Nephron (organoid): ENCODE data around the gene BSPRY.
A peak's percentile ranks its signal among the peaks of the same experiment; 100 is the strongest.
"Not testable (repeated sequence)": the region's sequence is repeated elsewhere in the genome, so short reads cannot be mapped to it uniquely, and the experiment has no call there.

Experiments used
- H3K27ac Mint-ChIP-seq, 3 experiments: 2 replicates each; pipeline ENCODE4 v1.8.0; 2020; ENCODE audit warnings: mixed read lengths in 3 of 3, mild to moderate bottlenecking in 2 of 3, moderate library complexity in 1 of 3
- H3K27me3 Mint-ChIP-seq: 2 replicates; pipeline ENCODE4 v1.8.0; 2021; ENCODE audit warnings: low read depth, mild to moderate bottlenecking, moderate library complexity, mixed read lengths
- H3K36me3 Mint-ChIP-seq: 2 replicates; pipeline ENCODE4 v1.8.0; 2020; ENCODE audit warnings: low read depth, mixed read lengths
- H3K4me1 Mint-ChIP-seq: 2 replicates; pipeline ENCODE4 v1.8.0; 2020; ENCODE audit warnings: mixed read lengths
- H3K4me3 Mint-ChIP-seq, 3 experiments: 2 replicates each; pipeline ENCODE4 v1.8.0; 2020; ENCODE audit warnings: mild to moderate bottlenecking in 3 of 3, mixed read lengths in 3 of 3, moderate library complexity in 2 of 3
- H3K9me3 Mint-ChIP-seq: 2 replicates; pipeline ENCODE4 v1.8.0; 2020; ENCODE audit warnings: mixed read lengths
- TF ChIP-seq, protein P1 (sequence below), 3 experiments: fragments of 200-600 bp; sonication (generic); IDR thresholded peaks; one replicate each; pipeline ENCODE4 v1.5.0; 2021; ENCODE audit warnings: antibody characterized with exemption in 3 of 3; ENCODE audit not compliant: unreplicated experiment in 3 of 3

Gene BSPRY

DNA sequence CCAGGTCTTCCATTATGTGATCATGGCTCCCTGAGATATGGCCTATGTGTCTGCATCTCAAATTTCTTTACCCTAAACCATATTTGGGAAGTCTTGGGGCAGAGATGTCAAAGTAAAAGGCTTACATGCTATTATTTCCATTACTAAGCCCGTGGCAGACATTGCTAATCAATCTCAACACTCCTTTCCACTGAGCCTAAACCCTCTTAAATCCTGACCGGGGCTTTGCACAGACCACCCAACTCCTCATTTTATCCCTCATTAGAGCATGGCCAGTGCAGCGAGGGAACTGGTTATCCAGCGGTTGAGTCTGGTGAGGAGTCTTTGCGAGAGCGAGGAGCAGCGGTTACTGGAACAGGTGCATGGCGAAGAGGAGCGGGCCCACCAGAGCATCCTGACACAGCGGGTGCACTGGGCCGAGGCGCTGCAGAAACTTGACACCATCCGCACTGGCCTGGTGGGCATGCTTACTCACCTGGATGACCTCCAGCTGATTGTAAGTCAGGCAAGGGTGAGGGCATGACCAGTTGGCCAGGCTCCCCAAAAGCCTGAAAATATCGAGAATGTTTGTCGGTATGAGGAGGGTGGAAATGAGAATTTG lies 11.0 kb downstream of the BSPRY start:
- TF ChIP-seq, protein P1, sequence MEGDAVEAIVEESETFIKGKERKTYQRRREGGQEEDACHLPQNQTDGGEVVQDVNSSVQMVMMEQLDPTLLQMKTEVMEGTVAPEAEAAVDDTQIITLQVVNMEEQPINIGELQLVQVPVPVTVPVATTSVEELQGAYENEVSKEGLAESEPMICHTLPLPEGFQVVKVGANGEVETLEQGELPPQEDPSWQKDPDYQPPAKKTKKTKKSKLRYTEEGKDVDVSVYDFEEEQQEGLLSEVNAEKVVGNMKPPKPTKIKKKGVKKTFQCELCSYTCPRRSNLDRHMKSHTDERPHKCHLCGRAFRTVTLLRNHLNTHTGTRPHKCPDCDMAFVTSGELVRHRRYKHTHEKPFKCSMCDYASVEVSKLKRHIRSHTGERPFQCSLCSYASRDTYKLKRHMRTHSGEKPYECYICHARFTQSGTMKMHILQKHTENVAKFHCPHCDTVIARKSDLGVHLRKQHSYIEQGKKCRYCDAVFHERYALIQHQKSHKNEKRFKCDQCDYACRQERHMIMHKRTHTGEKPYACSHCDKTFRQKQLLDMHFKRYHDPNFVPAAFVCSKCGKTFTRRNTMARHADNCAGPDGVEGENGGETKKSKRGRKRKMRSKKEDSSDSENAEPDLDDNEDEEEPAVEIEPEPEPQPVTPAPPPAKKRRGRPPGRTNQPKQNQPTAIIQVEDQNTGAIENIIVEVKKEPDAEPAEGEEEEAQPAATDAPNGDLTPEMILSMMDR (IDR thresholded peaks at IDR 0.05; ENCODE audit: unreplicated experiment in 3 of 3): no peak
- H3K4me3 Mint-ChIP-seq: no peak overlapping the region
- H3K27ac Mint-ChIP-seq: no peak overlapping the region
- H3K27me3 Mint-ChIP-seq: peaks cover 24% of the 10 kb centered on the region
- no peaks in the 10 kb centered on the region for H3K36me3 Mint-ChIP-seq
- H3K4me1 Mint-ChIP-seq: peaks cover 7% of the 10 kb centered on the region
- no peaks in the 10 kb centered on the region for H3K9me3 Mint-ChIP-seq

DNA sequence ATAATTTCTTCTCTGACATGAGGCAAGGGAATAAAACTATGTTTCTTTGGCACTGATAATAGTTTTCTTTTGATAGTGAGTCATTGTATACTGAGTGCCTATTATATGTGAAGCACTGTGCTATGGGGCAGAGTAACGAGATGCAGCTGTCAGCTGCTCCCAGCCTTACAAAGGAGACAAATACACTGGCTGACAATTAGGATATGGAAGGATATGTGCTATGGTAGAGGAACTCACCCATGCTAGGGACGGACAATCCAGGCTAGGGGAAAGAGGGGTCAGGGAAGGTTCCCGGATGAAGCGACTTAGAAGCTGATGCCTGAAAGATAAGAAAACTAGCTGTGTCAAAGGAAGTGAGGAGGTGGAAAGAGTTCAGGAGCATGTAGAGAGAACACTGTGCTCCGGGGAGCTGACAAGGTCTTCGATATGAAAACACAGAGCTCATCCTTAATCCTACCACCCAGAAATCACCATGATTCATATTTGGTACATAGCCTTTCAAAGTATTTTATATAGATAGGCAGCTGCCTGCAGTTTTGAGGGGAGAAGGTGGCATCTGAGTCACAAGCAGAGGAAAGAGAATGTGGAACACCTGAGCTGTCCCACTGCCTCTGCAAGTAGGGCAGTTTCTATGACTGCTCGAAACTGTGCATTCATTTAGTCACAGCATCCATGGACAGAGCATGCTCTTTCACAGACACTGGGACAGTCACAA lies 12.1 kb downstream of the BSPRY start:
- TF ChIP-seq, protein P1 (IDR thresholded peaks at IDR 0.05; ENCODE audit: unreplicated experiment in 3 of 3): no peak
- Mint-ChIP-seq H3K27ac (peak overlapping the region in 2 of 3 experiments; percentile 19 to 53), H3K36me3 (no peaks in the 10 kb centered on the region), H3K4me1 (peaks cover 7% of the 10 kb centered on the region), H3K27me3 (peaks cover 16% of the 10 kb centered on the region), H3K9me3 (no peaks in the 10 kb centered on the region), H3K4me3 (no peak overlapping the region)

DNA sequence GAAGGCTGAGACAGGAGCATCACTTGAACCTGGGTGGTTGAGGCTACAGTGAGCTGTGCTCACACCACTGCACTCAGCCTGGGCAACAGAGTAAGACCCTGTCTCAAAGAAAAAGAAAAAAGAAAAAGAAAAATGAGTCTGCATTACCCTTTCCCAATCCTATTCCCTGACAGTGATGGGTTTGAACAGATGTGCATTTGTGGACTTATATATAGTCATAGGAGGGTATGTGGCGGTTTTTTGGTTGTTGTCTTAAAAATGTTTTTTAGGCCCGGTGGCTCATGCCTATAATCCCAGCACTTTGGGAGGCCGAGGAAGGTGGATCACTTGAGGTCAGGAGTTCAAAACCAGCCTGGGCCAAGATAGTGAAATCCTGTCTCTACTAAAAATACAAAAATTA lies 14.0 kb downstream of the BSPRY start:
- Mint-ChIP-seq H3K4me3 (no peak overlapping the region), H3K27ac (no peak overlapping the region), H3K9me3 (no peaks in the 10 kb centered on the region), H3K4me1 (peaks cover 7% of the 10 kb centered on the region), H3K36me3 (no peaks in the 10 kb centered on the region), H3K27me3 (peaks cover 11% of the 10 kb centered on the region)
- TF ChIP-seq, protein P1 (IDR thresholded peaks at IDR 0.05; ENCODE audit: unreplicated experiment in 3 of 3): no peak

DNA sequence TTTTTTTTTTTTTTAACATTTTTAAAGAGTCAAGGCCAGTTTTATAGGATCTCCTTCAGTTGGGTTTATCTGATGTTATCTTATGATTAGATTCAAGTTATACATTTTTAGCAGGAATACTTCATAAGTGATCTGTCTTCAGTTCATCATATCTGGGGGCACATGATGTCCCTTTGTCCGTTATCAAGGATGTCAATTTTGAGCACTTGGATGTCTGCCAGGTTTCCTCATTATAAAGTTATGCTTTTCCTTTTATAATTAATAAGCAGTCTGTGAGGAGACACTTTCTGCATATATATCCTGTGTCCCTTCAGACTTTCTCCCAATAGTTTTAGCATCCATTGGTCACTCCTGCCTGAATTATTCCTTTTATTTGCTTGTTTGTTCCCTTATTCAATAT lies 15.6 kb downstream of the BSPRY start:
- H3K4me1 Mint-ChIP-seq: peaks cover 7% of the 10 kb centered on the region
- H3K4me3 Mint-ChIP-seq: no peak overlapping the region
- H3K9me3 Mint-ChIP-seq: no peaks in the 10 kb centered on the region
- H3K36me3 Mint-ChIP-seq: no peaks in the 10 kb centered on the region
- H3K27me3 Mint-ChIP-seq: peaks cover 9% of the 10 kb centered on the region
- no peak overlapping the region for H3K27ac Mint-ChIP-seq
- TF ChIP-seq, protein P1 (IDR thresholded peaks at IDR 0.05; ENCODE audit: unreplicated experiment in 3 of 3): no peak

DNA sequence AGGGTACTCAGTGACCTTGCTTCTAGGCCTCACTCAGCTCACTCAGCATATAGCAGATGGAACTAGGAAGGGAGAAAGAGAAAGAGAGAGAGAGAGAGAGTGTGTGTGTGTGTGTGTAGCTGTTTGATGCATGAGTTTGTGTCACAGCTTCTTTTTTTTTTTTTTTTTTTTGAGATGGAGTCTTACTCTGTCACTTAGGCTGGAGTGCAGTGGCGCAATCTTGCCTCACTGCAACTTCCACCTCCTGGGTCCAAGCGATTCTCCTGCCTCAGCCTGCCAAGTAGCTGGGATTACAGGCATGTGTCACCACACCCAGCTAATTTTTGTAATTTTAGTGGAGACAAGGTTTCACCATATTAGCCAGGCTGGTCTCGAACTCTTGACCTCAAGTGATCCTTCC lies 16.3 kb downstream of the BSPRY start:
- H3K4me1 Mint-ChIP-seq, H3K4me3 Mint-ChIP-seq, H3K27me3 Mint-ChIP-seq, H3K27ac Mint-ChIP-seq, H3K9me3 Mint-ChIP-seq, H3K36me3 Mint-ChIP-seq: not testable (repeated sequence)

DNA sequence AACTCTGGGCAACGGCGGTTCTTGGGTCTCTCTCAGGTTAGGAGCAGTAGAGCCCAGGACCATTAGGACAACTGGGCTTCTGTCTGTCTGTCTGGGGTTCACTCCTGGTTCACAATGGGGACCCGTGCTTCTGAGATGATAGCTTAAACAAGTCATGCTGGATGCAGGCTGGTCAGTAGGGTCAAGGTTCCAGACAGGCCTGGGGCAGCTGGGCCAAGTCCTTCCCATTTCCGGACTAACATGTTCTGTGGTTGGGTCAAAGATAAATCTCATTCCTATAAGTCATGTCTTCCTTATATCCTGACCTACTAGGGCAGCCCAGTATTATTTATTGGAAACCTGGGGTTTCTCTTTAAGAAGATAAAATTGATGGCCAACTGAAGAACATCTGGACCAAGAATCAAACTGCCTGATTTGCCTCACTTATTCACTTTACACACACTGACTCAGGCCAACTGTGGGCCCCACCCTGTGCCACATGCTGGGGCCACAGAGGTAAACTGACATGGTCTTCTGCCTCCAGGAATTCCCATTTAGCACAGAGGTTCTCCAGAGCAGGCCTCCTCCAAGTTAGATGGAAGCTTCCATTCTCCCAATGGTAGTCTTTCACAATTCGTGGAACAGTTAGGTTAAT lies 19.1 kb downstream of the BSPRY start:
- no peaks in the 10 kb centered on the region for H3K4me1 Mint-ChIP-seq
- H3K27ac Mint-ChIP-seq: no peak overlapping the region
- peaks cover 4% of the 10 kb centered on the region for H3K27me3 Mint-ChIP-seq
- peaks cover 4% of the 10 kb centered on the region for H3K36me3 Mint-ChIP-seq
- no peak overlapping the region for H3K4me3 Mint-ChIP-seq
- TF ChIP-seq, protein P1 (IDR thresholded peaks at IDR 0.05; ENCODE audit: unreplicated experiment in 3 of 3): no peak
- H3K9me3 Mint-ChIP-seq: no peaks in the 10 kb centered on the region
